Astrocyte (in vitro differentiated cells and primary cell): ENCODE data around the gene SOCS6.

Source experiments
- EZH2 ChIP-seq: IDR thresholded peaks from 2 replicates; pipeline ENCODE4 v1.6.1; 2012; ENCODE audit warnings: mild to moderate bottlenecking, low read length, inconsistent platforms; ENCODE audit not compliant: insufficient read depth
- TF ChIP-seq, protein P1 (sequence below): IDR thresholded peaks from 2 replicates; pipeline ENCODE4 v1.5.1; 2011; ENCODE audit warnings: low read depth, mild to moderate bottlenecking, inconsistent platforms, low read length, moderate library complexity; ENCODE audit not compliant: insufficient read depth

DNA sequence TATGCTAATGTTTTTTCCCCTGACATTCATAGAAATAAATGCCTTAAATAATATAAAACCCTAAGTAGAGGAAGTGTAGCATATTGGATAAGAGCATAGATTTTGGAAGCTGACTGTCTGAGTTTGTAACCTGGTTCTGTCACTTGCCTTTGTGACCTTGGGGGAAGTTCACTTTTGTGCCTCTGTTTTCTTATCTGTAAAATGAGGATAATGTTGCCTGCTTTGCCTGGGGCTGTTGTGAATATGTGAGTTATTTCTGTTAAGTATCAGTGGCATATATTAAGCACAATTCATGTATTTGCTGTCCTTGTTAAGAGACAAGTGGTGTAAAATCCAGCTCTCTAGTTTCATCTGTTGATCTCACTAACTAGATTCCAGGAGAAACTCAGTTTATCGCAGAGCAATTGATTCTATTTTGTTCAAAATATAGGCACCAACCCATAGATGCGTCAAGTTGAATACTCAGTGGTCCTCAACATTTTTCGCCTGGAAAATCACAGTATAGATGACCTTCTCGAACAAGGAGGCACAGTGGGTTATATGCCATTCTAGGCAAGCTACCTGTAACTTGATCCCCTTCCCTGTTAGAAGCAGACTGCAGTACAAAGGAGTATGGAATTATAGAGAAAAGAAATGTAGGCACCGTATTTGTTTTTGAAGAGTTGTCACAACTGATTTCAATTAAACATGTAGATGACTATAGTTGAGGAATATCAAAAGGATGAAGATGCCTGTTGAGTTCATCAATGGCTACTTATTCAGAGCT is 67.0 kb downstream of the SOCS6 start:
- TF ChIP-seq, protein P1, sequence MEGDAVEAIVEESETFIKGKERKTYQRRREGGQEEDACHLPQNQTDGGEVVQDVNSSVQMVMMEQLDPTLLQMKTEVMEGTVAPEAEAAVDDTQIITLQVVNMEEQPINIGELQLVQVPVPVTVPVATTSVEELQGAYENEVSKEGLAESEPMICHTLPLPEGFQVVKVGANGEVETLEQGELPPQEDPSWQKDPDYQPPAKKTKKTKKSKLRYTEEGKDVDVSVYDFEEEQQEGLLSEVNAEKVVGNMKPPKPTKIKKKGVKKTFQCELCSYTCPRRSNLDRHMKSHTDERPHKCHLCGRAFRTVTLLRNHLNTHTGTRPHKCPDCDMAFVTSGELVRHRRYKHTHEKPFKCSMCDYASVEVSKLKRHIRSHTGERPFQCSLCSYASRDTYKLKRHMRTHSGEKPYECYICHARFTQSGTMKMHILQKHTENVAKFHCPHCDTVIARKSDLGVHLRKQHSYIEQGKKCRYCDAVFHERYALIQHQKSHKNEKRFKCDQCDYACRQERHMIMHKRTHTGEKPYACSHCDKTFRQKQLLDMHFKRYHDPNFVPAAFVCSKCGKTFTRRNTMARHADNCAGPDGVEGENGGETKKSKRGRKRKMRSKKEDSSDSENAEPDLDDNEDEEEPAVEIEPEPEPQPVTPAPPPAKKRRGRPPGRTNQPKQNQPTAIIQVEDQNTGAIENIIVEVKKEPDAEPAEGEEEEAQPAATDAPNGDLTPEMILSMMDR, result no peak
- TF ChIP-seq EZH2, result no peak
